SHP77 (cell line): ENCODE results near the gene MGA.
A peak's percentile ranks its signal among the peaks of the same experiment; 100 is the strongest.

ENCODE experiments used
- DNase-seq, 2 experiments: peaks; one replicate each; lab custom pipeline; 2025; lab: John Stamatoyannopoulos, UW

The MGA gene

GRCh38 chr15:41806291-41807181, 146.3 kb downstream of the MGA start:
- no peak for DNase-seq

- no peak for DNase-seq
Observed at GRCh38 chr15:41809121-41809520, 148.9 kb downstream of the MGA start.

- no peak for DNase-seq
Observed at GRCh38 chr15:41809526-41810220, 149.5 kb downstream of the MGA start.

- DNase-seq, result no peak
Observed at GRCh38 chr15:41810651-41811431, 150.6 kb downstream of the MGA start.

- peak; percentile 68 to 70 for DNase-seq
Observed at GRCh38 chr15:41811432-41812195, 151.4 kb downstream of the MGA start.

- DNase-seq, result no peak
Observed at GRCh38 chr15:41812820-41813375, 152.7 kb downstream of the MGA start.

- DNase-seq, result no peak
Observed at GRCh38 chr15:41813426-41813825, 153.2 kb downstream of the MGA start.

GRCh38 chr15:41814534-41814933, 154.3 kb downstream of the MGA start:
- no peak for DNase-seq

GRCh38 chr15:41816788-41817187, 156.6 kb downstream of the MGA start:
- no peak for DNase-seq

- DNase-seq, result no peak
Observed at GRCh38 chr15:41817327-41817726, 157.1 kb downstream of the MGA start.

GRCh38 chr15:41817781-41818180, 157.6 kb downstream of the MGA start:
- DNase-seq, result no peak

GRCh38 chr15:41819455-41820050, 159.3 kb downstream of the MGA start:
- no peak for DNase-seq

GRCh38 chr15:41820791-41821423, 160.7 kb downstream of the MGA start:
- DNase-seq, result no peak

- DNase-seq, result no peak
Observed at GRCh38 chr15:41821831-41822230, 161.6 kb downstream of the MGA start.

GRCh38 chr15:41822471-41822870, 162.3 kb downstream of the MGA start:
- DNase-seq, result no peak
